ENCODE data around the gene CCDC13. TPM values are rescaled to one million over a fixed set of nuclear protein-coding genes. Genes with fewer than 3 reads are reported as not detected.

The CCDC13 gene
- total and polyA plus RNA-seq, 2 of the 13 experiments (the other 11 are each of a cell fraction or from before 2014, with no cell fraction given): 0.22 to 0.51 TPM

DNA sequence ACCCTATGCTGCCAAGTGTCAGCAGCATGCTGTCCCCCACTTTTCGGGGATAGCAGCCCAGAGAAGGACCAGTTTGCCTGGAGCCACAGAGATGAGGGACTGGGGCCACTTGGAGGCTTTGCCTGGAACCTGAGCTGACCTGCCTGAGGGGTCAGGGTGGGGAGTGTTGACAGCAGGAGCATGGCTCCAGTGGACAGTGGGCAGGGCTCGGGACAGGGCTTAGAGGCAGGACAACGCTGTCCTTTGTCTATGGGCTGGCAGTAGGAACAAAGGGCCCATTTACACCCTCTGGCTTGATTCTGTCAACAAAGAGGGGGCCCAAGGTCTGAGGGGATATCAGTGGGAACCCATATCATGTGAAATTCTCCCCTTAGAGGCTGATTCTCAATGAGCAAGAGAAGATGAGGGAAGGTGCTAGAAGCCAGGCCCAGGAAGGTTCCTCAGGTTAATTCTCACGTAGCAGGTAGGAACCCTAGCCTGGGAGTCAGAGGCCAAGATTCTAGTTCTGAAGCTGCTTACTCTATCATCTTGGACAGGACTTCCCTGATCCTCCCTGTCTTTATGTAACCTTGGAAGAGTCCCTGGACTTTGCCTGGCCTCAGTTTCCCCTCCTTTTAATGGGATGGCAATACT is 40.7 kb downstream of the CCDC13 start (continued):
- TF ChIP-seq, protein P1, sequence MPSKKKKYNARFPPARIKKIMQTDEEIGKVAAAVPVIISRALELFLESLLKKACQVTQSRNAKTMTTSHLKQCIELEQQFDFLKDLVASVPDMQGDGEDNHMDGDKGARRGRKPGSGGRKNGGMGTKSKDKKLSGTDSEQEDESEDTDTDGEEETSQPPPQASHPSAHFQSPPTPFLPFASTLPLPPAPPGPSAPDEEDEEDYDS (CRISPR knock-in tag; IDR thresholded peaks at IDR 0.05): peak; percentile 71
- TF ChIP-seq, protein P2, sequence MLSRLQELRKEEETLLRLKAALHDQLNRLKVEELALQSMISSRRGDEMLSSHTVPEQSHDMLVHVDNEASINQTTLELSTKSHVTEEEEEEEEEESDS (CRISPR knock-in tag; IDR thresholded peaks at IDR 0.05; ENCODE audit: borderline replicate concordance): 0 out of 2 replicates have a peak, but pooled peaks have one; percentile 51
- TF ChIP-seq, protein P3, sequence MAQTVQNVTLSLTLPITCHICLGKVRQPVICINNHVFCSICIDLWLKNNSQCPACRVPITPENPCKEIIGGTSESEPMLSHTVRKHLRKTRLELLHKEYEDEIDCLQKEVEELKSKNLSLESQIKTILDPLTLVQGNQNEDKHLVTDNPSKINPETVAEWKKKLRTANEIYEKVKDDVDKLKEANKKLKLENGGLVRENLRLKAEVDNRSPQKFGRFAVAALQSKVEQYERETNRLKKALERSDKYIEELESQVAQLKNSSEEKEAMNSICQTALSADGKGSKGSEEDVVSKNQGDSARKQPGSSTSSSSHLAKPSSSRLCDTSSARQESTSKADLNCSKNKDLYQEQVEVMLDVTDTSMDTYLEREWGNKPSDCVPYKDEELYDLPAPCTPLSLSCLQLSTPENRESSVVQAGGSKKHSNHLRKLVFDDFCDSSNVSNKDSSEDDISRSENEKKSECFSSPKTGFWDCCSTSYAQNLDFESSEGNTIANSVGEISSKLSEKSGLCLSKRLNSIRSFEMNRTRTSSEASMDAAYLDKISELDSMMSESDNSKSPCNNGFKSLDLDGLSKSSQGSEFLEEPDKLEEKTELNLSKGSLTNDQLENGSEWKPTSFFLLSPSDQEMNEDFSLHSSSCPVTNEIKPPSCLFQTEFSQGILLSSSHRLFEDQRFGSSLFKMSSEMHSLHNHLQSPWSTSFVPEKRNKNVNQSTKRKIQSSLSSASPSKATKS (CRISPR knock-in tag; IDR thresholded peaks at IDR 0.05): no peak
- TF ChIP-seq ZNF749 (CRISPR knock-in tag; IDR thresholded peaks at IDR 0.05; ENCODE audit: borderline replicate concordance) (no peak; the same call in 1 of the 2 replicates), SIN3B (IDR thresholded peaks at IDR 0.05; ENCODE audit: low read length) (no peak), SP4 (CRISPR knock-in tag; IDR thresholded peaks at IDR 0.05) (peak; percentile 25), YEATS4 (CRISPR knock-in tag; IDR thresholded peaks at IDR 0.05; ENCODE audit: borderline replicate concordance) (peak; percentile 63; the same call in 1 of the 2 replicates), PRPF4 (IDR thresholded peaks at IDR 0.05; ENCODE audit: low read depth, low read length, poor library complexity, severe bottlenecking) (no peak), NCOA1 (CRISPR knock-in tag; IDR thresholded peaks at IDR 0.05) (no peak), ERF (CRISPR knock-in tag; IDR thresholded peaks at IDR 0.05) (no peak), TMF1 (CRISPR knock-in tag; IDR thresholded peaks at IDR 0.05; ENCODE audit: low read depth) (no peak), POLR2AphosphoS2 (IDR thresholded peaks at IDR 0.05; ENCODE audit: low read depth, low read length) (no peak), YEATS2 (CRISPR knock-in tag; IDR thresholded peaks at IDR 0.05; ENCODE audit: borderline replicate concordance) (no peak; the same call in 1 of the 2 replicates), ZSCAN20 (CRISPR knock-in tag; IDR thresholded peaks at IDR 0.05; ENCODE audit: borderline replicate concordance) (no peak), JUN (CRISPR knock-in tag; IDR thresholded peaks at IDR 0.05) (no peak; the same call in 1 of the 2 replicates), FOXP1 (IDR thresholded peaks at IDR 0.05) (peak; percentile 59; the same call in 1 of the 2 replicates), FOXP1 (CRISPR knock-in tag; IDR thresholded peaks at IDR 0.05) (peak; percentile 65; the same call in 1 of the 2 replicates), HNRNPUL1 (IDR thresholded peaks at IDR 0.05; ENCODE audit: low read depth, low read length) (no peak), DMAP1 (CRISPR knock-in tag; IDR thresholded peaks at IDR 0.05) (peak; percentile 73), NFYC (CRISPR knock-in tag; IDR thresholded peaks at IDR 0.05) (0 out of 2 replicates have a peak, but pooled peaks have one; percentile 7)
- TF ChIP-seq, protein P4, sequence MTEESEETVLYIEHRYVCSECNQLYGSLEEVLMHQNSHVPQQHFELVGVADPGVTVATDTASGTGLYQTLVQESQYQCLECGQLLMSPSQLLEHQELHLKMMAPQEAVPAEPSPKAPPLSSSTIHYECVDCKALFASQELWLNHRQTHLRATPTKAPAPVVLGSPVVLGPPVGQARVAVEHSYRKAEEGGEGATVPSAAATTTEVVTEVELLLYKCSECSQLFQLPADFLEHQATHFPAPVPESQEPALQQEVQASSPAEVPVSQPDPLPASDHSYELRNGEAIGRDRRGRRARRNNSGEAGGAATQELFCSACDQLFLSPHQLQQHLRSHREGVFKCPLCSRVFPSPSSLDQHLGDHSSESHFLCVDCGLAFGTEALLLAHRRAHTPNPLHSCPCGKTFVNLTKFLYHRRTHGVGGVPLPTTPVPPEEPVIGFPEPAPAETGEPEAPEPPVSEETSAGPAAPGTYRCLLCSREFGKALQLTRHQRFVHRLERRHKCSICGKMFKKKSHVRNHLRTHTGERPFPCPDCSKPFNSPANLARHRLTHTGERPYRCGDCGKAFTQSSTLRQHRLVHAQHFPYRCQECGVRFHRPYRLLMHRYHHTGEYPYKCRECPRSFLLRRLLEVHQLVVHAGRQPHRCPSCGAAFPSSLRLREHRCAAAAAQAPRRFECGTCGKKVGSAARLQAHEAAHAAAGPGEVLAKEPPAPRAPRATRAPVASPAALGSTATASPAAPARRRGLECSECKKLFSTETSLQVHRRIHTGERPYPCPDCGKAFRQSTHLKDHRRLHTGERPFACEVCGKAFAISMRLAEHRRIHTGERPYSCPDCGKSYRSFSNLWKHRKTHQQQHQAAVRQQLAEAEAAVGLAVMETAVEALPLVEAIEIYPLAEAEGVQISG (CRISPR knock-in tag; IDR thresholded peaks at IDR 0.05): peak; percentile 73
- TF ChIP-seq, protein P5, sequence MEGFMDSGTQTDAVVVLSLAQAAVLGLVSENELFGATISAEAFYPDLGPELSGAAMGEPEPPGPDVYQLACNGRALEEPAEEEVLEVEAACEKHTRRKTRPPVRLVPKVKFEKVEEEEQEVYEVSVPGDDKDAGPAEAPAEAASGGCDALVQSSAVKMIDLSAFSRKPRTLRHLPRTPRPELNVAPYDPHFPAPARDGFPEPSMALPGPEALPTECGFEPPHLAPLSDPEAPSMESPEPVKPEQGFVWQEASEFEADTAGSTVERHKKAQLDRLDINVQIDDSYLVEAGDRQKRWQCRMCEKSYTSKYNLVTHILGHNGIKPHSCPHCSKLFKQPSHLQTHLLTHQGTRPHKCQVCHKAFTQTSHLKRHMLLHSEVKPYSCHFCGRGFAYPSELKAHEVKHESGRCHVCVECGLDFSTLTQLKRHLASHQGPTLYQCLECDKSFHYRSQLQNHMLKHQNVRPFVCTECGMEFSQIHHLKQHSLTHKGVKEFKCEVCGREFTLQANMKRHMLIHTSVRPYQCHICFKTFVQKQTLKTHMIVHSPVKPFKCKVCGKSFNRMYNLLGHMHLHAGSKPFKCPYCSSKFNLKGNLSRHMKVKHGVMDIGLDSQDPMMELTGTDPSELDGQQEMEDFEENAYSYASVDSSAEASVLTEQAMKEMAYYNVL (CRISPR knock-in tag; IDR thresholded peaks at IDR 0.05; ENCODE audit: borderline replicate concordance): peak; percentile 44; the same call in 1 of the 2 replicates
- TF ChIP-seq, protein P6, sequence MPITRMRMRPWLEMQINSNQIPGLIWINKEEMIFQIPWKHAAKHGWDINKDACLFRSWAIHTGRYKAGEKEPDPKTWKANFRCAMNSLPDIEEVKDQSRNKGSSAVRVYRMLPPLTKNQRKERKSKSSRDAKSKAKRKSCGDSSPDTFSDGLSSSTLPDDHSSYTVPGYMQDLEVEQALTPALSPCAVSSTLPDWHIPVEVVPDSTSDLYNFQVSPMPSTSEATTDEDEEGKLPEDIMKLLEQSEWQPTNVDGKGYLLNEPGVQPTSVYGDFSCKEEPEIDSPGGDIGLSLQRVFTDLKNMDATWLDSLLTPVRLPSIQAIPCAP (CRISPR knock-in tag; IDR thresholded peaks at IDR 0.05; ENCODE audit: low read depth): no peak

Measured in HepG2 (cell line).